Fibroblast of lung (primary cell): ENCODE measurements around the gene EEF1A2.

ENCODE experiments used
- CTCF ChIP-seq, 2 donors: IDR thresholded peaks in 1 of 2; conservative IDR thresholded peaks in 1 of 2; 1 replicate in 1 of 2; 2 replicates in 1 of 2; pipeline ENCODE4 v1.5.1; 2011 to 2012; ENCODE audit warnings: low read length in 2 of 2, control low read depth in 1 of 2, inconsistent platforms in 1 of 2, low read depth in 1 of 2, mild to moderate bottlenecking in 1 of 2
- EZH2 ChIP-seq: IDR thresholded peaks from 2 replicates; pipeline ENCODE4 v1.5.1; 2012; ENCODE audit warnings: low read length, control low read depth, mild to moderate bottlenecking; ENCODE audit errors: missing control alignments

- no peak for TF ChIP-seq CTCF (conservative IDR thresholded peaks at IDR 0.05 in 1 of 2, IDR thresholded peaks at IDR 0.05 in 1 of 2; ENCODE audit: low read depth in 1 of 2, low read length in 2 of 2)
- TF ChIP-seq EZH2 = no peak
These were observed 21.6 kb upstream of the EEF1A2 start, which contains the start of gene PPDPF for GRCh38 chr20:63520504-63520933.
